GM19395 (cell line): ENCODE data around the gene FBXO9.
"Not testable (repeated sequence)": the region's sequence is repeated elsewhere in the genome, so short reads cannot be mapped to it uniquely, and the experiment has no call there.

Experiments
- ATAC-seq: cut with Tn5 transposase; IDR thresholded peaks from one replicate; pipeline ENCODE4 v1.9.1; 2021; ENCODE audit warnings: mild to moderate bottlenecking, moderate library complexity; ENCODE audit not compliant: unreplicated experiment

Gene FBXO9

DNA sequence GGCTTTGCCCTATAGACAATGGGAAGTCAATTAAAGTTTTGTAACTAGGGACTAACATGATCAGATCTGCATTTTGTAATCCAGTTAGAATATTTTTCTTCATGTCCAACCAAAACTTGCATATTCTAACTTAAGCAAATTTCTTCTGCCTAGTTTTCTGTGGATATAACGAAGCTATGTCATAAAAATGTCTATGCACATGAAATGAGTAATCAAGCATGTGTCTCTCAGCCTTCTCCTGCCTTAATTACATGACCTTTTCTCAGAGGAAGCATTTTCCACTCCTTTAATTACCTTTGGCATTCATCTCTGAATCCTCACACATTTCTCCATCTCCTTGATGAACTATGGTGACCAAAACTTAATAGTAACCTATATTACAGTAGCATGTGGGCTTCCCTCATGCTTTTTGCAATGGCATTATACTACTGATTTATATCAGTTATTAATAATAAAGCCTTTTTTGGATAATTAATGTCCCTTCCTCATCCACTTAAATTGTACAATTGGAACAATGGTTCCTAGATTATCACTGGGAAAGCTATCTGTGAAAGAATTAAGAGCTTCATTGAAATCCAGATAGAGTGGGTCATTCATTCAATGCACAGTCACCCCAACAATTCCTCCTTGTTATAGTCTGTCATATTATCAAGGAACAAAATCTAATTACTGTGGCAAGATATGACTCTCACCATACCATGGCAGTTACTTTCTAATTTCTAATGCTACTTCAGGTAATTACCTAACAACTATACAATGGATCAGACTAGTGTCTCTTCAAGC, 19.1 kb upstream of the FBXO9 start:
- ATAC-seq = no peak

DNA sequence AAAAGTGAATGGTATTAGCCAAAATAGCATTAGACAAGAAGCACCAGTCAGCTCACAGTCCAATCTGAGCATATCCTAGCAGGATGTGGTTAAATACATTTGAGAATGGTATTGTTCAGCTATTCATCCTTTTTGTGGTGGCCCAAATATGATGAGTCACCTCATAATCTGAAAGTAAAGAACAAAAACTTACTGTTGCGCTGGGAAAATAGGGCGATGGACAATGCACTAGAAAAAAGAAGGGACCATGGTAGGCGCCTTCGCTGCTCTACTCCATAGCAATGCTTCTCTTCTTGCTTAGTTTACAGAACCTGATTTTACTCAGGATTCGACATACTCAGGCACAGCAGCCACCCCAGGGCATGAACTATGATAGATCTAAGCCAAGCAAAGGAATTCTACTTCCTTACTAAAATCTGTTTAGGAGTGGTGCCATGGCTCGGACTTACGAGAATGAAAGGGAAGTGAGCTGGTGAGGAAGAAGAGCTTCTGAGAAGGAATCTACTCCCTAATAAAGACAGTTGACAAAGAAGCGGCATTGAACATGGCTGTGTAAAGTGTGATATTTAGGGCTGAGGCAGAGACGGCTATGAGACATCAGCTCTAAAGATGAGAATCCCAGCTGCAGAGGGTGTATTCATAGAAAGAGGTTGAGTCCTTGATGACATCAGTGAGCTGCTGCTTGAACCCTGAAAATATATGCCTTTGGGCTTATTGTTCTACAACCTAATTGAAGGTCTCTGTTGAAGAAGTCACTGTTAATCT, 16.6 kb upstream of the FBXO9 start:
- peak; percentile 93 for ATAC-seq

DNA sequence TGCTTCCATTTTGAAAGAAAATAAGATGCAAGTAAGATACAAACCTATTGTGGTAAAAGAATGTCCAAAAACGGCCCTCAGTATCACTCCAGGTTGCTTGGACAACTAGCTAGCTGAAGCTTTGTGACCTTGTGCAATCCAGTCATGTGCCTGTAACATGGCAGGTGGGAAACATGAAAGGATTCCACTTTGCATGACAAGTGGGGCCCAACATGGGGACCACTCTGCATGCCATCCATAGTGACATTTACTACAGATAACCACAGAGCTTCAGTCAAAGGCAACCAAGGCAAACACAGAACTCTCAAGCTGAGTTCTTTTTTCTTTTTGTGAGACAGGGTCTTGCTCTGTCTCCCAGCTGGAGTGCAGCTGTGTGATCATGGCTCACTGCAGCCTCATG, 15.8 kb upstream of the FBXO9 start:
- no peak for ATAC-seq

DNA sequence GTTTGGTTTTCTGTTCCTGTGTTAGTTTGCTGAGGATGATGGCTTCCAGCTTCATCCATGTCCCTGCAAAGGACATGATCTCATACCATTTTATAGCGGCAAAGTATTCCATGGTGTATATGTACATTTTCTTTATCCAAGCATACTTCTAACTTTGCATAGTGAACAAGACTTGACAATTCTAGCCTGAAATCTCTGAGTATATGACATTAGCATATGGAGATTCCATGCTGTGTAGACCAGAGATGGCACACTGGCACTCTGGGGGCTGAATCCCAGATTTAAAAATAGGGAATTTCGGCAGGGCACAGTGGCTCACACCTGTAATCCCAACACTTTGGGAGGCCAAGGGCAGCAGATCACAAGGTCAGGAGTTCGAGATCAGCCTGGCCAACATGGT, 13.1 kb upstream of the FBXO9 start:
- not testable (repeated sequence) for ATAC-seq

DNA sequence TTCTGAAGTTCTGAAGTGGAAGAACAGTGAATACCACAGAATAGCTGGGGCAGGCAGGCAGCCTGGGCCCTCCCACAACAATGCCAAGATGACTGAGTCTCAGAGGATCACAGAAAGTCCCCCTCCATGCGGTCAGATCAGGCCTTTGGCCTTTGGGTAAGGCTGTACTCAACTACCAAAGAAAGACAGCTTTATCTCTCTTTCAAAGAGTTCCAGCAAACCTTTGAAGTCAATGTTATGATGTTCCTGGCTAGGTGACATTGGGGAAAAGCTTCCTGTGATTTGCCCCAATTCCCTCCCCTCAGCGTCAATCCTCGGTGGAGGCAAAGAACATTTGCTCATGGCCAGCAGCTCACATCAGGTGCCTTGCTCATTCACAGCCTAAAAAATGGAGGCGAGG, 10.7 kb upstream of the FBXO9 start:
- ATAC-seq = no peak

DNA sequence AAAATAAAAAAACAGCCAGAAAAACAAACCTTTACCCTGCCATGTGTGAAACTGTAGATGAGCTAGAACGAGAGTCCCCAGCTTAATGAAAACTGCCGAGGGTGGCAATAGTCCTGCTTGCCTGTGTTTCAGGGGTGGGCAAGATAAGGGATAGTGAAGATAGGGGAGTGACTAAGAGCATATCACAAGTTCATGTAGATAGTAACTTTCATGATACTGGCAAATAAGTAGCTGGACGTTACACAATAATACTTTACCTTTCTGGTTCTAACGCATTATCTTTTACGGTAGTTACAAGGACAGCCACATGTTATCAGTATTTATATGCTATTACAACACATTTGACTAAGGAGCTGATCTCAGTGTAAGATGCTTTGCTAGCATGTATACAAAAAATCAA, 9.3 kb upstream of the FBXO9 start:
- ATAC-seq = no peak

DNA sequence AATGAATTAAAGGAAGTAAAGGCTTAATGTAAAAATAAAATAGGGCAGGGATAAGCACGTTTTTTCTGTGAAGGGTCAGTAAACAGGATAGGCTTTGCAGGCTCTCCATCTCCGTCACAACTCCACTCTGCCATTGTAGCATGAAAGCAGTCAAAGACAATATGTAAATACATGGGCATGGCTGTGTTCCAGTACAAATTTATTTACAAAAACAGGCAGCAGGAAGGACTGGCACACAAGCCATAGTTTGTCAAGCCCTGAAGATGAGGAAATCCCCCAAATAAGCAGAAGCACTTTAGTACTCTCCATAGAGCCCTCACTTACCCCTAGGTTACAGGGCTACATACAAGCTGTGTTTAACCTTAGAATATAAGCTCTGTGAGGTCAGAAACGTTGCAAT, 8.9 kb upstream of the FBXO9 start:
- no peak for ATAC-seq

DNA sequence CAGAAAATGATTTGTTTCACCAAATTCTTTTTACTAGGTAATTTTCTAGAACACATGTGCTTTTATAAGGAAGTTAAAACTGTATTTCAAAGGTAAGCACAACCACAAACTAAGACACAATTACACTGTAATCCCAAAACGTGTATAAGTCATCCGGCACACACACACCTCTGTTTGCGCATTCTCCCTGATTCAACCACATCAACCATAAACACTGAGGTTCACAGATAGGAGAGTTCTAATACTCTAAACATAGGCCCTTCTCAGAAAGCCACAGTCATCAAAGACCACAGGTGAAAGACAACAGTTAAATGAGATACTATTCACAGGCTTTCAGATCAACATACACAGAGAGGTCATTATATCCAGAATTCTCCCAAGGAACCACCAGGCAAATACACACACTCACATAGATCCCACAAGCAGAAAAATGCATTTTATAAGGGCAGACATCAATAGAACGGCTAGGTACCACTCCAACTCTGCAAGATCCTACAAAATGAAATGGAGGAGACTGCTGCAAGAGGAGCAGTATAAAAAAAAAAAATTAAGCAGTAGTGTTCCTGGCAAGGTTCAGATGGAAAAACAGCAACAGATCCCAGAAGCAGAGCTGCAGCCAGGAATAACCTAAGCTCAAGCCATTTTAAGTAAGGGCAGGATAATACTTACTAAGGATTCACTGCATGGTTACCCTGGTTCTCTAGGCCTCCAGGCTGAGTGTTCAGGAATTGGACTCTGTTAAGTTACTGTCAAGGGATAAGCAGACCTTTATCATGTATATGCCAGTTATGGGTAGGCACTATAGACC, 6.6 kb upstream of the FBXO9 start:
- no peak for ATAC-seq

DNA sequence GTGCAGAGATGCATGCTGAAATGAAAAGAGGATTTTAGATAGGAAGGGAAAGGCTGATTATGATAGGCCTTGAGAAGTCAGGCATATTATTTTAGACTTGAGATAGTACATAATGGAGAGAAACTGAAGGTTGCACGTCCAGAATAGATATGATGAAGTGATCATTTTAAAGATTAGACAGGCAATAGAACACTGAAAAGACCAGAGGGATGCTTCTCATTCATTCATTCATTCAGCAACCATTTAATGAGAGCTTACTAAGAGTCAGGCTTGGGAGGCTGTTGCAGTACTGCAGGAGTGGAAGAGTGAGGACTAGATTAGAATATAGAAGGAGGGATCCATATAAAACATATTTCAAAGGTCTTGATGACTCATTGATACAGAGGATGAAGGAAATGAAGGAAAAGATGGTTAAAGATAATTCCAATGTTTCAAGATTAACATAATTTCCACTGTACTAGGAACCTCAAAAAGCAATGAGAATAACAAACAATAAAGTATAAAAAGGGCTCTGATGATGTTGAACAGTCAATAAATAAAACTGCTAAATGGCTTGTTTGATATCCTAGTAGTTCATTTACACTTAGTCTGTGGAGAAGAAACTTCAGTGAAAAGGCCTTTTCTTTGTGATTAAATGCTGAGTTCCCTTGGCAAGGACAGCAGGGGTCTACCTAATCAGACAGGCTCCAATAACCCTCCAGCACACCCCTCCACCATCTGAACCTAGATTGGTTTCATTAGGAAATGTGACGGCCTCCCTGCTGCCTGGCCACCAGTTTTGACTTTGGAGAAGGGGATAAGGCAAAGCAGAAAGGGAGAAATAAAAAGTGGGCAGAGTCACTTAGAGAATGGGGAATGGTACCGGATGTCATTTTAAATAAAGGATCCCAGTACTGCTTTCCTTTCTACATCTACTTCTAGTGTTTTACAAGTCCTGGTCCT, 5.3 kb upstream of the FBXO9 start:
- no peak for ATAC-seq

DNA sequence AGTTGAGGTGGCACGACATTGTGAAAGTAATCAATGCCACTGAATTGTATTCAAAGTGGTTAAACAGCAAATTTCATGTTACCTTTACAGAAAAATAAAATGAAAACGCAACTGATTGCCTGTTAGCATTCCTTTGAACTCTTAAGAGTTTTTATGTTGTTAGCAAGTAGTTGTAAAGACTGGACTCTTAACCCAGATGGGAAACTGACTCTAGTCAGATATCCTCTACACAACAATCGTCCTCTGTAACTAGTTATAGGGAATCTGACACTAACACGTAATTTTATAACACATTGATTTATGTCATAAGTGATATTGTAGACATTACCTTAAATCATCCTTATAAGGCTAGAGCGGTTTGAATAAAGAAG, 3.0 kb upstream of the FBXO9 start:
- no peak for ATAC-seq

DNA sequence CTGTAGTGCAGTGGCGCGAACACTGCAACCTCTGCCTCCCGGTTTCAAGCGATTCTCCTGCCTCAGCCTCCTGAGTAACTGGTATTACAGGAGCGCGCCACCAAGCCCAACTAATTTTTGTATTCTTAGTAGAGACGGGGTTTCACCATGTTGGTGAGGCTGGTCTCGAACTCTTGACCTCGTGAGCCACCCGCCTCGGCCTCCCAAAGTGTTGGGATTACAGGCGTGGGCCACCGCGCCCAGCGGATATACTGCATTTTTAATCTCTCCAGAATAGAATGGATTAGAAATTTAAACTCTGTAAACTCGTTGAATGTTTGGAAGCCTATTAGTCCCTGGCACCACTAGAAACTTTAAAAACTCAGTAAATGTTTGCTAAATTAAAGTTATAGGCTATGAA, 949 bp upstream of the FBXO9 start:
- not testable (repeated sequence) for ATAC-seq

DNA sequence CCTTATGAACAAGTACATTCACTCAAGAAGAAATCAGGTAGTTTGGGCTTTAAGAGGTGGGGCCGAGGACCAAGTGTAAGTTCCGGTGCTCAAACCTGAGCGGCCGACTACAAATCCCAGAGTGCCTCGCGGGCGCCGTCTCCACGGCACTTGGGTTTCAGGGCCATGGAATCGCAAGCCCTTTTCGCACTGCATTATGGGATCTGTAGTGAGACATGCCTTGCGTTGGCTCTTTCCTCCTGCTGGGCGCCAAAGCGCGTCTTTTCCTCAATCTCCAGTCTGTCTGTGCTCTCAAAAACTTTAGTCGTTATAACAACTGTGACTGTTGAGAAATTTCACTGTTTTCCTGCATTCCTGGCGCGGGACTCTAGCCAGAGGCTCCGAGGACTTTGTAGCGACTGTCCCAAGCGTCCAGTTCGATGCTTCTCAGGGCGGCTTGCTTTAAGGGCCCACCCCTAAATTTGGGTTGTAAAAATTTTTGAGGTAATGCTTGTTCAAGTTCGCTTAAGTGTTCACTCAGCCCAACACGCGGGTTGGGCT, 408 bp upstream of the FBXO9 start:
- peak; percentile 75 for ATAC-seq

DNA sequence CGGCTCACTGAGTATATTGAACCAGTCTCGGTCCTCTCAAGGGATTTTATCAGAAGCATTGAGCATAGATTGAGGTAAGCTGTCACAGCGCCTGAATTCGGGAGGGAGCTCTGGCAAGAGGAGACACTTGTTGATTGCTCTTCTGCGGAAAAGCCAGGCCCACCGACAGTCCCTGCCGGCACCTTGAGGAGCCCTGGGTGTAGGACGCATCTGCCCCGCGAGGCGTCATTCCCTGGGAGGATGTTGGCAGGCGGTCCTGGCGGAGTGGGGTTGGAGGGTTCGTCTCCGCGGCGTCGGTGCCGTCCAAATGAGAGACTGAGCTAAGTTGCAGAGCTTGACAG, 843 bp downstream of the FBXO9 start:
- ATAC-seq = no peak

DNA sequence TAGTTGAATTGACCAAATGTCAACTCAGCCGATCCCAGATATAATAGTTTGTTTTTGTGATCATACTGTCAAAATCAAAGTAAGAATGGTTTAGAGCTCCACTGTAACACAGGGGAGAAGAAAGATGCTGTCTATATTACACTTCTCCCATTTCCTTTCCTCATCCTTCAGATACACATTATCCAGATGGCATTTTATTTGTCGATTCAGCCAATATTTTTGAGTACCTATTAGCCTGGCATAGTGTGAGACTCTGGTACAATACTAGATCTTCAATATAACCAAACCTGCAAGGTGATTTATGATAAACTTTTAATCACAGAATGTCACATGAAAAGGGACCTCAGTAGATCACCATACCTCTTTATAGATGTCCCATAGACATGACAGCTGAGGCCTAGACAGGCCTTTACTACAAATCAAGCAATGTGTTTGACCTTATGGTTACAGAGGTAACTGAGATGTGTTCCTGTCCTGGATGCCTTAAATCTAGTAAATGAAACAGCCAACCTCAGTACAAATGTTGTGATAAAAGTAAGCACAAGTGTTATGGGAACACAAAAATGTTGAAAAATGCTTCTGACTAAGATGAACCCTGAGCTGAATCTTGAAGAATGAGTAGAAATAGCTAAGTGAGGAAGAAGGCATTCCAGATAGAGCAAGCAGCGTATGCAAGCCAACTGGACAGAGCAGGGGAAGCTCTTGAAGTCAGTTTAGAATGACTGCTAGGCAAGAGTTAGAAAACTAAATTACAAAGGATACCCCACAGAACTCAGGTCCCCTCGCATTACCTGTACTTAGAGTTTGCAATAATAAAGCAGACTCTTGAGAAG, 1.9 kb downstream of the FBXO9 start:
- no peak for ATAC-seq

DNA sequence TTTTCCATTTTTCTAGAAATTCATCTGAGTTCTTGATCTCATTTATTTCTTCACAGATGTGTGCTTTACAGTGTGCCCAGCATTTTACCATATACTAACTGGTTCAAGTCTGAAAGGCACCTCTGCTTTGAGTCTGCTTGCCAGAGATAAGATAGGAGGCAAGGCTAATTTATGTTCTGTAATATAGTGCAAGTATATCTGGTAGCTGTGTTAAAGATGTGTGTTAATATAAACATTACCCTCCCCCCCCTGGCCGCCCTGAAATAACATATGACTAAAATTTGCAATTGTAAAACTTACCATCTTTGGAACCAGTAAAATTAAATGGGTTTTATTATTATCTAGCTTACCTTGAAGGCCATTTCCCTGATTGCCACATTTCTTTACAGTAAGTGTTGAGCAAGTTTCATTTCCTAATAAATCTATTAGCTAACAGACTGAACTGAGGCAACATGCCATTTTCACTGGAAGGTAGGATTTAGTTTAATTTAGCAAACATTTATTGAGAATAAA, 2.7 kb downstream of the FBXO9 start:
- ATAC-seq = no peak

DNA sequence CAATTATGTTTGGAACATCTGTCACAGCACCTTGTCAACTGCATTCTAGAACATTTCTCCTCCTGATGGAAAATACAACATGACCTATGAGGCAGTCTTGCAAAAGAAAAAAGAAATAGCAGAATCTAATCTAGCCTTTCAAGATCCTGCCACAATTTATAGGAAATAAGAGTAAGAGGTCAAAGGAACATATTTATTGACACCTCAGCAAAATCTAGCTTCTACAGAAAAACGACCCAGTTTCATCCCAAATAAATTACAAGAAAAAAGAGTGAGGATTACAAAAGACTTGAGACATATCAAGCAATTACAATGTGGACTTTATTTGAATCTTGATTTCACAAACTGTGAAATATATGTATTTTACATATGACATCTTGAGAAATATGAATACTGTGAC, 4.2 kb downstream of the FBXO9 start:
- ATAC-seq = no peak

DNA sequence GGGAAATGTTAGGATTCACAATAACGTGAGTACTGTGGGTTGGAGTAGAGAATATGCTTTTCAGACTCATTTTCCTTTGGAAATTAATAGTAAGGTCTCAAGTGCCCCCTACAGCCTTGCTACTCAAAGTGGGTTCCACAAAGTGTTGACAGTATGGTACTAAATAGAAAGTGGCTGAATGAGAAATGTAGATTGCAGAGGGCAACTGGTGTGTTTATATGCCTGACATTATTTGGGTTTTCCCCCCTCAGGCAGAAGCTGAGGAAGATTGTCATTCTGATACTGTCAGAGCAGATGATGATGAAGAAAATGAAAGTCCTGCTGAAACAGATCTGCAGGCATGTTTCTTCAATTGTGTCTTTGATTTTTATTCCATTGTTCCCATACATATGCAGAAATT, 5.6 kb downstream of the FBXO9 start:
- peak; percentile 67 for ATAC-seq

DNA sequence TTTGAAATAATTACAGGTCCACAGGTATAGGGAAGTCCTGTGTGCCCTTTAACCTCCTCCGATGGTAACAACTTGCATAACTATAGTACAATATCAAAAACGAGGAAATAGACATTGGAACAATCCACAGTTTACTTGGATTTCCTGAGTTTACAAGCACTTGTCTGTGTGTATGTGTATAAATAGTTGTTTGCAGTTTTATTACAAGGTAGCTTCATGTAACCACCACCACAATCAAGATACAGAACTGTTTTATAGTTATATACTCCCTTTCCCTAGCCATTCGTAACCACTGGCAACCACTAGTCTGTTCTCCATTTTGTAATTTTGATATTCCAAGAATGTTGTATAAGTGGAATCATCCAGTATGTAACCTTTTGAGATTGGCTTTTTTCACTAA, 9.1 kb downstream of the FBXO9 start:
- ATAC-seq = no peak

DNA sequence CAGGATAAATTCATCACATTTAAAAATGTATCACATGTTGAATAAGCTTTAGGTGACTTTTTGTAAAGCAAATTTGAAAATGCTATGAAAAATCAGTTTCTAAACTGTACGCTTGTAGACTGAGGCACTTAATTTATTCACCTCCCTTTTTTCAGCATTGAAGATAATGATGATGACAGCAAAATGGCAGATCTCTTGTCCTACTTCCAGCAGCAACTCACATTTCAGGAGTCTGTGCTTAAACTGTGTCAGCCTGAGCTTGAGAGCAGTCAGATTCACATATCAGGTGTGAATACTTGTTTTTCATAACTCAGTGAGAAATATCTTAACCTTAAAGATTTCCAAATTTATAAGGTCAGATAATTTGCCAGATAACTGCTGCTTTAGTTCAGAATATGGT, 15.6 kb downstream of the FBXO9 start:
- ATAC-seq = no peak
